ENCODE measurements around the gene FGGY. TPM values are rescaled to one million over a fixed set of nuclear protein-coding genes. Genes with fewer than 3 reads are reported as not detected.
"Not testable (repeated sequence)": the region's sequence is repeated elsewhere in the genome, so short reads cannot be mapped to it uniquely, and the experiment has no call there.

Gene FGGY
- total and polyA plus RNA-seq, 2 donors (not counting 1 experiment from before 2014, with no cell fraction given) = 6.1 to 38.5 TPM

GRCh38 chr1:59248758-59249157, 48.1 kb upstream of the FGGY start:
- Histone ChIP-seq H3K27me3 (replicated peaks in 1 of 4; ENCODE audit: control extremely low read depth in 1 of 4, control insufficient read depth in 3 of 4, insufficient read depth in 4 of 4, low read length in 3 of 4) (peaks cover 0 to 2% (median 0%) of the 10 kb centered on the region in 4 experiments), H3K4me1 (ENCODE audit: control insufficient read depth in 2 of 2, insufficient read depth in 2 of 2, low read length in 2 of 2) (no peaks in the 10 kb centered on the region), H3K4me2 (replicated peaks; ENCODE audit: low read depth, low read length, poor library complexity, severe bottlenecking) (no peak overlapping the region), H3K9me3 (ENCODE audit: control extremely low read depth in 1 of 3, control insufficient read depth in 2 of 3, insufficient read depth in 1 of 3, low read length in 2 of 3) (peaks cover 0 to 12% (median 7%) of the 10 kb centered on the region in 3 donors), H4K20me1 (ENCODE audit: control insufficient read depth, insufficient read depth, low read length, poor library complexity, severe bottlenecking) (no peaks in the 10 kb centered on the region), H2AFZ (ENCODE audit: insufficient read depth, low read depth, low read length, poor library complexity, severe bottlenecking) (no peak overlapping the region), H3K79me2 (ENCODE audit: control insufficient read depth, insufficient read depth, low read length) (no peaks in the 10 kb centered on the region), H3K27ac (ENCODE audit: low read length in 2 of 2) (no peak overlapping the region), H3K9ac (ENCODE audit: low read length) (no peak overlapping the region), H3K4me3 (ENCODE audit: control extremely low read depth in 1 of 5, extremely low read depth in 1 of 5, insufficient read depth in 1 of 5, low read depth in 2 of 5, low read length in 4 of 5) (no peak overlapping the region), H3K36me3 (replicated peaks in 1 of 2; ENCODE audit: control extremely low read depth in 1 of 2, control insufficient read depth in 1 of 2, extremely low read depth in 1 of 2, insufficient read depth in 2 of 2, low read length in 1 of 2) (no peaks in the 10 kb centered on the region)
- no peak overlapping the region for H3K4me3 Mint-ChIP-seq
- CTCF ChIA-PET = no interaction called here
- intact Hi-C loops (cut with micrococcal nuclease) = no loop called here
- no peaks in the 10 kb centered on the region for H3K4me1 Mint-ChIP-seq
- TF ChIP-seq CTCF (IDR thresholded peaks at IDR 0.05) = no peak
- TF ChIP-seq EZH2 (IDR thresholded peaks at IDR 0.05; ENCODE audit: borderline replicate concordance, insufficient read depth, low read depth, low read length, poor library complexity, severe bottlenecking) = no peak
- no peaks in the 10 kb centered on the region for H3K27me3 Mint-ChIP-seq
- peaks cover 2% of the 10 kb centered on the region for H3K9me3 Mint-ChIP-seq (ENCODE audit: insufficient read depth)
- POLR2A ChIA-PET = no interaction called here
- DNase-seq (no peak), ATAC-seq (ENCODE audit: low read depth) (no peak)
- WGBS (ENCODE audit: insufficient coverage) = 63% methylated on average over 1 of the region's 1 CpG
- H3K27ac Mint-ChIP-seq = no peak overlapping the region

- Mint-ChIP-seq H3K4me3 (no peak overlapping the region), H3K27ac (no peak overlapping the region), H3K9me3 (ENCODE audit: insufficient read depth) (peaks cover 2% of the 10 kb centered on the region), H3K27me3 (no peaks in the 10 kb centered on the region), H3K4me1 (no peaks in the 10 kb centered on the region)
- no peak overlapping the region for H3K4me3 ChIP-seq (ENCODE audit: control extremely low read depth in 1 of 5, extremely low read depth in 1 of 5, insufficient read depth in 1 of 5, low read depth in 2 of 5, low read length in 4 of 5)
- H3K27me3 ChIP-seq (replicated peaks in 1 of 4; ENCODE audit: control extremely low read depth in 1 of 4, control insufficient read depth in 3 of 4, insufficient read depth in 4 of 4, low read length in 3 of 4) = peaks cover 0 to 2% (median 0%) of the 10 kb centered on the region in 4 experiments
- no peak overlapping the region for H3K27ac ChIP-seq (ENCODE audit: low read length in 2 of 2)
- 100% methylated on average over 1 of the region's 4 CpGs for WGBS (ENCODE audit: insufficient coverage)
- intact Hi-C loops (cut with micrococcal nuclease) = no loop called here
- no peak overlapping the region for H3K4me2 ChIP-seq (replicated peaks; ENCODE audit: low read depth, low read length, poor library complexity, severe bottlenecking)
- no peaks in the 10 kb centered on the region for H3K36me3 ChIP-seq (replicated peaks in 1 of 2; ENCODE audit: control extremely low read depth in 1 of 2, control insufficient read depth in 1 of 2, extremely low read depth in 1 of 2, insufficient read depth in 2 of 2, low read length in 1 of 2)
- ATAC-seq (ENCODE audit: low read depth) = no peak
- H4K20me1 ChIP-seq (ENCODE audit: control insufficient read depth, insufficient read depth, low read length, poor library complexity, severe bottlenecking) = no peaks in the 10 kb centered on the region
- H2AFZ ChIP-seq (ENCODE audit: insufficient read depth, low read depth, low read length, poor library complexity, severe bottlenecking) = no peak overlapping the region
- peaks cover 0 to 12% (median 7%) of the 10 kb centered on the region in 3 donors for H3K9me3 ChIP-seq (ENCODE audit: control extremely low read depth in 1 of 3, control insufficient read depth in 2 of 3, insufficient read depth in 1 of 3, low read length in 2 of 3)
- ChIA-PET CTCF (no interaction called here), POLR2A (no interaction called here)
- H3K79me2 ChIP-seq (ENCODE audit: control insufficient read depth, insufficient read depth, low read length) = no peaks in the 10 kb centered on the region
- H3K9ac ChIP-seq (ENCODE audit: low read length) = no peak overlapping the region
- DNase-seq = no peak
- TF ChIP-seq EZH2 (IDR thresholded peaks at IDR 0.05; ENCODE audit: borderline replicate concordance, insufficient read depth, low read depth, low read length, poor library complexity, severe bottlenecking) = no peak
- no peak for TF ChIP-seq CTCF (IDR thresholded peaks at IDR 0.05)
- H3K4me1 ChIP-seq (ENCODE audit: control insufficient read depth in 2 of 2, insufficient read depth in 2 of 2, low read length in 2 of 2) = no peaks in the 10 kb centered on the region
Observed at GRCh38 chr1:59249396-59250137, 47.3 kb upstream of the FGGY start.

- H3K27ac Mint-ChIP-seq; POLR2A ChIA-PET; H3K4me3 ChIP-seq (ENCODE audit: control extremely low read depth in 1 of 5, extremely low read depth in 1 of 5, insufficient read depth in 1 of 5, low read depth in 2 of 5, low read length in 4 of 5); DNase-seq; H3K4me1 Mint-ChIP-seq; intact Hi-C loops (cut with micrococcal nuclease); H3K4me3 Mint-ChIP-seq; CTCF ChIA-PET; ATAC-seq (ENCODE audit: low read depth); H3K27ac ChIP-seq (ENCODE audit: low read length in 2 of 2); H3K9ac ChIP-seq (ENCODE audit: low read length); H2AFZ ChIP-seq (ENCODE audit: insufficient read depth, low read depth, low read length, poor library complexity, severe bottlenecking); H3K36me3 ChIP-seq (replicated peaks in 1 of 2; ENCODE audit: control extremely low read depth in 1 of 2, control insufficient read depth in 1 of 2, extremely low read depth in 1 of 2, insufficient read depth in 2 of 2, low read length in 1 of 2); H3K9me3 Mint-ChIP-seq (ENCODE audit: insufficient read depth); H3K27me3 Mint-ChIP-seq; H3K4me2 ChIP-seq (replicated peaks; ENCODE audit: low read depth, low read length, poor library complexity, severe bottlenecking); H4K20me1 ChIP-seq (ENCODE audit: control insufficient read depth, insufficient read depth, low read length, poor library complexity, severe bottlenecking); H3K4me1 ChIP-seq (ENCODE audit: control insufficient read depth in 2 of 2, insufficient read depth in 2 of 2, low read length in 2 of 2); H3K79me2 ChIP-seq (ENCODE audit: control insufficient read depth, insufficient read depth, low read length); H3K27me3 ChIP-seq (replicated peaks in 1 of 4; ENCODE audit: control extremely low read depth in 1 of 4, control insufficient read depth in 3 of 4, insufficient read depth in 4 of 4, low read length in 3 of 4): not testable (repeated sequence)
- WGBS (ENCODE audit: insufficient coverage) = 92% methylated on average over 7 of the region's 12 CpGs
- H3K9me3 ChIP-seq (ENCODE audit: control extremely low read depth in 1 of 3, control insufficient read depth in 2 of 3, insufficient read depth in 1 of 3, low read length in 2 of 3) = peaks cover 0 to 12% (median 7%) of the 10 kb centered on the region in 3 donors
Observed at GRCh38 chr1:59251061-59251460, 45.8 kb upstream of the FGGY start.
